ENCODE data around the gene CAD. TPM values are rescaled to one million over a fixed set of nuclear protein-coding genes. Genes with fewer than 3 reads are reported as not detected.
A peak's percentile ranks its signal among the peaks of the same experiment; 100 is the strongest.

Gene CAD
- total RNA-seq, 1 experiment from 2014 or later: 86.4 TPM

DNA sequence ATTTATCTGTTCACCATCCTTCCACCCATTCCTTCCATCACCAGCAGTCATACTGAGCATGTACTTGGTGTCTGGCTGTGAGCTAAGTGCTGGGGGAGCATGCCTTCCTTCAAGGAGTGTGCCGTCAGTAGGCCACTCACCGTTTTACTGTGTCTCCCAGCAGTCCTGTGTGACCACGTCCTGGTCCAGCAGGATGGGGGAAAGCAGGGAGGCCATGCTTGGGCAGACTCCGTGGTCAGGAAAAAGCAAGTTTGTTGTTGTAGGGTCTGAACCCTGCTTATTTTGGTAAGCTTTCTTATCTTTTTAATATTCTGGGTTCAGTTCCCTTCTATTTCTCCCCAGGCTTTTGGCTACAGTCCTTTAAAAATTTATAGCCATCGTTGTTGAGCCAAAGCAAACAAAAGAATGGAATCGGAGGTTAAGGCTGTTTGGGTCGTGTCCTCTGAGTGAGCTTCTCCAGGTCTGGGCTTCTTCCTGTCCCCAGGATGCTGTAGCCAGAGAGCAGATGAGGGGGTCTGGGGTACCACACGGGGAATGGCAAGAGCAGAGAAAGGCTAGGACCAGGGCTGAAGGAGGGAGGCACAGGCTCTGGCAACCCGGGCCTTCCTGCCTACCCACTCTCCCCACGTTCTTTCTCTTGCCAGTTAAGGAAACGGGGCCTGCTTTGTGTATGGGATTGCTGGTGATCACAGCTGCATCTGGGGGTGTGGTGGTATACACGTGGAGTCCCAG, 32.2 kb downstream of the CAD start:
- intact Hi-C loops (cut with micrococcal nuclease; ENCODE audit: unreplicated experiment): no loop called here
- Mint-ChIP-seq H3K27me3 (ENCODE audit: insufficient read depth, unreplicated experiment) (no peaks in the 10 kb centered on the region), H3K9me3 (ENCODE audit: unreplicated experiment) (no peaks in the 10 kb centered on the region), H3K27ac (ENCODE audit: unreplicated experiment) (no peak overlapping the region), H3K36me3 (ENCODE audit: insufficient read depth, unreplicated experiment) (peaks cover 15% of the 10 kb centered on the region), H3K4me1 (ENCODE audit: low read depth, unreplicated experiment) (no peaks in the 10 kb centered on the region), H3K4me3 (ENCODE audit: unreplicated experiment) (no peak overlapping the region)
- ChIA-PET POLR2A (no interaction called here), CTCF (interaction anchor here (0.6 to 2.1 kb wide), 4 partner anchors 13 to 71 kb away, joined by 3 to 8 read pairs (median 4); partner anchors contain the start of gene SLC30A3)
- Histone ChIP-seq H3K27me3 (replicated peaks; ENCODE audit: control insufficient read depth, insufficient read depth, low read length) (no peaks in the 10 kb centered on the region), H3K36me3 (ENCODE audit: control insufficient read depth, insufficient read depth, low read length) (no peaks in the 10 kb centered on the region), H3K9me3 (no peaks in the 10 kb centered on the region), H3K4me1 (no peaks in the 10 kb centered on the region), H3K4me3 (ENCODE audit: low read depth, low read length) (no peak overlapping the region)
- BruUV-seq (replicated peaks): no TSS peak
- TF ChIP-seq, protein P1, sequence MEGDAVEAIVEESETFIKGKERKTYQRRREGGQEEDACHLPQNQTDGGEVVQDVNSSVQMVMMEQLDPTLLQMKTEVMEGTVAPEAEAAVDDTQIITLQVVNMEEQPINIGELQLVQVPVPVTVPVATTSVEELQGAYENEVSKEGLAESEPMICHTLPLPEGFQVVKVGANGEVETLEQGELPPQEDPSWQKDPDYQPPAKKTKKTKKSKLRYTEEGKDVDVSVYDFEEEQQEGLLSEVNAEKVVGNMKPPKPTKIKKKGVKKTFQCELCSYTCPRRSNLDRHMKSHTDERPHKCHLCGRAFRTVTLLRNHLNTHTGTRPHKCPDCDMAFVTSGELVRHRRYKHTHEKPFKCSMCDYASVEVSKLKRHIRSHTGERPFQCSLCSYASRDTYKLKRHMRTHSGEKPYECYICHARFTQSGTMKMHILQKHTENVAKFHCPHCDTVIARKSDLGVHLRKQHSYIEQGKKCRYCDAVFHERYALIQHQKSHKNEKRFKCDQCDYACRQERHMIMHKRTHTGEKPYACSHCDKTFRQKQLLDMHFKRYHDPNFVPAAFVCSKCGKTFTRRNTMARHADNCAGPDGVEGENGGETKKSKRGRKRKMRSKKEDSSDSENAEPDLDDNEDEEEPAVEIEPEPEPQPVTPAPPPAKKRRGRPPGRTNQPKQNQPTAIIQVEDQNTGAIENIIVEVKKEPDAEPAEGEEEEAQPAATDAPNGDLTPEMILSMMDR (IDR thresholded peaks at IDR 0.05; ENCODE audit: insufficient read depth in 1 of 2, low read depth in 1 of 2, low read length in 1 of 2, severe bottlenecking in 1 of 2, unreplicated experiment in 1 of 2): no peak
- DNase-seq: no peak

DNA sequence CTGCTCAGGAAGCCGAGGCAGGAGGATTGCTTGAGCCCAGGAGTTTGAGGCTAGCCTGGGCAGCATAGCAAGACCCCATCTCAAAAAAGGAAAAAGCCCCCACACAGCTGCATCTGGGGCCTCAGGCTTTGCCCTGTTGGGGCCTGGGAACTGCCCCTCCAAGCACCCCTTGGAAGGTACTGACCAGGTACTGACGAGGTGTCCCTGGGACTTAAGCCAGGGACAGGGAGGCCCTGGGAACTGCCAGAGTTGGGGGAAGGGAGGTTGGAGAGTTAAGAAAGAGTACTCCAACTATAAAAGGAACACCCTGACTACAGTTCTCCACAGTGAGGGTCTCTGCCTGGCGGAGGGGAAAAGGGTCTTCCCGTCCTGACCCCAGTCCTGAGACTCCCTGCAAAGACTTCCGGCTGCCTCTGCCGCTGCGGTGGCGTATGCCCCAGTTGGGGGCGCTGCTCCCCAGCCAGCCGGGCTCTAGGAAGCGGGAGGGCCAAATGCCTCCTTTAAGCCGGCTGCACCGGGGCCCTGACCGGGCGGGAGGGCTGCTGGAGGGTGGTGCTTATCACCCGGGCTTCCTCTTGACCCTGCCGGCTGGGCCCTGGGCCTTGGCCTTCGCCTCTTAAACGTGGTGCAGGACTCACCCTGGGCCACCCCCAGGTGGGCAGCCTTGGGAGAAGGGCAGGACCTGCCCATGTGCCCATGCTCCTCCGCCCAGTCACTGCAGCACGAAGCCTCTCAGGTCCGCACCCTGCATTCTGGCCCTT, 32.9 kb downstream of the CAD start:
- H3K36me3 Mint-ChIP-seq (ENCODE audit: insufficient read depth, unreplicated experiment): peaks cover 15% of the 10 kb centered on the region
- no peak overlapping the region for H3K27ac Mint-ChIP-seq (ENCODE audit: unreplicated experiment)
- intact Hi-C loops (cut with micrococcal nuclease; ENCODE audit: unreplicated experiment): loop anchor here (1.0 kb wide), 2 partner anchors 30 to 53 kb away; no protein-coding TSS in a partner anchor

More for the DNA sequence above, 32.9 kb downstream of the CAD start:
- H3K9me3 ChIP-seq: no peaks in the 10 kb centered on the region
- H3K27me3 Mint-ChIP-seq (ENCODE audit: insufficient read depth, unreplicated experiment): no peaks in the 10 kb centered on the region
- H3K9me3 Mint-ChIP-seq (ENCODE audit: unreplicated experiment): no peaks in the 10 kb centered on the region
- H3K4me1 Mint-ChIP-seq (ENCODE audit: low read depth, unreplicated experiment): no peaks in the 10 kb centered on the region
- TF ChIP-seq, protein P1 (IDR thresholded peaks at IDR 0.05; ENCODE audit: insufficient read depth in 1 of 2, low read depth in 1 of 2, low read length in 1 of 2, severe bottlenecking in 1 of 2, unreplicated experiment in 1 of 2): peak; percentile 47 to 78
- peak in 1 of 2 experiments; percentile 73 for DNase-seq
- no peaks in the 10 kb centered on the region for H3K36me3 ChIP-seq (ENCODE audit: control insufficient read depth, insufficient read depth, low read length)
- no peak overlapping the region for H3K4me3 ChIP-seq (ENCODE audit: low read depth, low read length)
- no peaks in the 10 kb centered on the region for H3K4me1 ChIP-seq
- H3K4me3 Mint-ChIP-seq (ENCODE audit: unreplicated experiment): no peak overlapping the region
- BruUV-seq (replicated peaks): no TSS peak
- CTCF ChIA-PET: interaction anchor here (1.1 to 2.1 kb wide), 2 partner anchors 30 kb away, joined by 6 to 8 read pairs; no protein-coding TSS in a partner anchor
- POLR2A ChIA-PET: no interaction called here
- no peaks in the 10 kb centered on the region for H3K27me3 ChIP-seq (replicated peaks; ENCODE audit: control insufficient read depth, insufficient read depth, low read length)
